BJ (cell line): ENCODE results near the gene EGLN3. TPM values are rescaled to one million over a fixed set of nuclear protein-coding genes. Genes with fewer than 3 reads are reported as not detected.

Experiments
- CTCF ChIA-PET: fragments of 350-600 bp; formaldehyde crosslinking; extraction: SDS; loops from one replicate; lab custom pipeline; 2021; ENCODE audit warnings: antibody characterized with exemption, inconsistent platforms; lab: Yijun Ruan, JAX
- POLR2A ChIA-PET: fragments of 300-600 bp; sonication (Branson Sonifier 250); formaldehyde crosslinking; extraction: SDS; loops from one replicate; lab custom pipeline; 2021; ENCODE audit warnings: antibody characterized with exemption; lab: Charles Lee
- DNase-seq: peaks from one replicate; pipeline ENCODE4 v3.0.0-alpha.2; 2011; ENCODE audit warnings: low read depth
- H3K27me3 ChIP-seq: 2 replicates; pipeline ENCODE4 v1.6.0; 2011; ENCODE audit warnings: low read length; ENCODE audit not compliant: control insufficient read depth, insufficient read depth
- H3K36me3 ChIP-seq: 2 replicates; pipeline ENCODE4 v1.5.1; 2011; ENCODE audit warnings: low read length; ENCODE audit not compliant: control insufficient read depth, insufficient read depth
- H3K4me3 ChIP-seq: 2 replicates; pipeline ENCODE4 v1.5.1; 2011; ENCODE audit warnings: low read depth, mild to moderate bottlenecking, control low read depth, low read length
- polyA plus RNA-seq: library from polyadenylated mRNA; depleted of rRNA; stranded (reverse); fragments of >200 nt; gene quantifications from 2 replicates; pipeline ENCODE4 v1.2.3, GENCODE V29; 2011
- TF ChIP-seq, protein P1 (sequence below): IDR thresholded peaks from 2 replicates; pipeline ENCODE4 v1.5.1; 2011; ENCODE audit warnings: low read depth, mild to moderate bottlenecking, control low read depth, inconsistent platforms, low read length, moderate library complexity; ENCODE audit not compliant: insufficient read depth

EGLN3 gene
- polyA plus RNA-seq, 1 experiment, result 0.15 TPM

DNA sequence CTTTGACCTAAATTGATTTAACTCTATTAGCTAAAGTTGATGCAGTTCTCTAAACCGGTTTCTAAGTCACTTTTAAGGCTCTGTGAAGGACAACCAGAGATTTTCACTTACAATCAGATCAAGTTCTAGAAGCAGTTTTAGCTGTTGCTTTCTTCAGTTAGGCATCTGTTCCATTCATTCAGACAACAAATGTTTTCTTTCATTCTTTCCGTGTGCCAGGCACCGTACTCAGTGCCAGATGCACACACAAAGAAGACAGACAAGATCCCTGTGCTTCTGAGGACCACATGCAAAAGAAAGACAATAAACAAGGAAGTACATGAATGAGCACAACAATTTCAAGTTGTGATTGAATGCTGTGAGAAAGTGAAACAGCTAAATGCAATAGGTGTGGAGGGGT is 11.1 kb upstream of the EGLN3 start:
- Histone ChIP-seq H3K36me3 (no peaks in the 10 kb centered on the region), H3K27me3 (no peaks in the 10 kb centered on the region; the same call in 1 of the 2 replicates), H3K4me3 (no peak overlapping the region)
- POLR2A ChIA-PET, result no interaction called here
- CTCF ChIA-PET, result no interaction called here
- TF ChIP-seq, protein P1, sequence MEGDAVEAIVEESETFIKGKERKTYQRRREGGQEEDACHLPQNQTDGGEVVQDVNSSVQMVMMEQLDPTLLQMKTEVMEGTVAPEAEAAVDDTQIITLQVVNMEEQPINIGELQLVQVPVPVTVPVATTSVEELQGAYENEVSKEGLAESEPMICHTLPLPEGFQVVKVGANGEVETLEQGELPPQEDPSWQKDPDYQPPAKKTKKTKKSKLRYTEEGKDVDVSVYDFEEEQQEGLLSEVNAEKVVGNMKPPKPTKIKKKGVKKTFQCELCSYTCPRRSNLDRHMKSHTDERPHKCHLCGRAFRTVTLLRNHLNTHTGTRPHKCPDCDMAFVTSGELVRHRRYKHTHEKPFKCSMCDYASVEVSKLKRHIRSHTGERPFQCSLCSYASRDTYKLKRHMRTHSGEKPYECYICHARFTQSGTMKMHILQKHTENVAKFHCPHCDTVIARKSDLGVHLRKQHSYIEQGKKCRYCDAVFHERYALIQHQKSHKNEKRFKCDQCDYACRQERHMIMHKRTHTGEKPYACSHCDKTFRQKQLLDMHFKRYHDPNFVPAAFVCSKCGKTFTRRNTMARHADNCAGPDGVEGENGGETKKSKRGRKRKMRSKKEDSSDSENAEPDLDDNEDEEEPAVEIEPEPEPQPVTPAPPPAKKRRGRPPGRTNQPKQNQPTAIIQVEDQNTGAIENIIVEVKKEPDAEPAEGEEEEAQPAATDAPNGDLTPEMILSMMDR, result no peak
- DNase-seq, result no peak

DNA sequence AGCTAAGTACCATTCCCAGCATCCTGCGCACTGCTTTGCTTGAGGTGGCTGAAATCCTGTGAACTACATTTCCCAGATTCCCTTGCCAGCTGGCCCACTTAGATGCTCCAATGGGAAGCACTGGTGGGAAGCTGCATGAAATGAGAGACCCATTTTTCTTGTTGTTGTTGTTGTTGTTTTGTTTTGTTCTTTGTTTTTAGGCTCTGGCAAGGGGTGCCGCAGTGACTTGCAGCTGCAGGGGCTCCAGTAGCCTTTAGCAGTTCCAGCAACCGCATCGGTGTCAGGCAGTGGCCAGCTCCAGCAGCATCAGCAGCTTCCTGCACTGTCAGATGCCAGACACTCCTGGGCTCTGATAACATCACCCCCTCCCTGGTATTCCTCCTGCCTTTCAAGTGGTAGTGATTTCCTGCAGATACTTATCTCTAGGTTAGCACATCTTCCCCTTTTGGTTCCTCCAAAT is 8.8 kb upstream of the EGLN3 start:
- POLR2A ChIA-PET, result no interaction called here

DNA sequence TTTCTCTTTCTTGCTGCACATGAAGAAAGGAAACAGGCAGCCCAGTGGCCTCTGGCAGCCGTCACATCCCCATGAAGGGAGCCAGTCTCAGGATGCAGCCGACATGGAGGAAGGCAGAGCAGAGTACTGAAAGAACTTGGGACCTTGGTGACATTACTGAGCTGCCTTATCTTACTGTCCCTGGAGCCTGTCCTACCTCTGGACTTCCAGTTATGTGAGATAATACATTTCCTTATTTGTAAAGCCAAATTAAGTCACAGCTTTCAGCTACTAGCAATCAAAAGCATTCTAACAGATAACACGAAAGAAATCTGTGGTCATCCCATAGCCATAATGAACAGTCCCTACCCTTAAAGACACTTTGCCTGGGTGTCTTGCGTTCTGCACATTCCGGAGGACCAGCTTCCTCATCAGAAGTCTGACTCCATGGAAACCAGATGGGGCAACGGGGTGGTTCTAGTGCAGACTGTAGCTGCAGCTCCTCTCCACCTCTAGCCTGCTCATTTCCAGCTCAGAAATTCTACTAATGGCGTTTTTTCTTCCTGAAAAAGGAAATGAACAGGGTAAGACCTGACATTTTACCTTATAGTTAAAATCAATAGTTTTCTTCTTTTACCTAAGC is 7.8 kb upstream of the EGLN3 start:
- H3K4me3 ChIP-seq, result no peak overlapping the region
- H3K36me3 ChIP-seq, result no peaks in the 10 kb centered on the region
- TF ChIP-seq, protein P1, result no peak
- ChIA-PET CTCF (interaction anchor here (0.6 kb wide), 1 partner anchor 1211 kb away, joined by 3 read pairs; no protein-coding TSS in a partner anchor), POLR2A (no interaction called here)
- DNase-seq, result no peak
- no peaks in the 10 kb centered on the region for H3K27me3 ChIP-seq

More for the DNA sequence above, 8.8 kb upstream of the EGLN3 start:
- CTCF ChIA-PET, result no interaction called here
- no peak for DNase-seq
- Histone ChIP-seq H3K27me3 (no peaks in the 10 kb centered on the region), H3K36me3 (no peaks in the 10 kb centered on the region), H3K4me3 (no peak overlapping the region)
- TF ChIP-seq, protein P1, result no peak

DNA sequence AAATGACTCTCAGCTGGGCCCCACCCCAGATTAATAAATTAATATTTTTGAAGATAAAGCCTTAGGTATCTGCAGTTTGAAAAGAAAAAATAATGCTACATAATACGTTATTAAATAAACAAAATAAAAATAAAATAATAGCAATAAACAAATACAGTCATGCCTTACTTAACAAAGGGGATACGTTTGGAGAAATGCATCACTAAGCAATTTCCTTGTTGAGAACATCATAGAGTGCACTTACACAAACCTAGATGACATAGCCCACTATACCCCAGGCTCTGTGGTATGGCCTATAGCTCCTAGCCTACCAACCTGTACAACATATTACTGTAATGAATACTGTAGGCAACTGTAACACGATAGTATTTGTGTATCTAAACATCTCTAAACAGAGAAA is 7.1 kb upstream of the EGLN3 start:
- TF ChIP-seq, protein P1, result no peak
- Histone ChIP-seq H3K4me3 (no peak overlapping the region), H3K27me3 (no peaks in the 10 kb centered on the region), H3K36me3 (no peaks in the 10 kb centered on the region)
- DNase-seq, result no peak
- ChIA-PET CTCF (interaction anchor here (0.6 kb wide), 1 partner anchor 1210 kb away, joined by 3 read pairs; no protein-coding TSS in a partner anchor), POLR2A (no interaction called here)

DNA sequence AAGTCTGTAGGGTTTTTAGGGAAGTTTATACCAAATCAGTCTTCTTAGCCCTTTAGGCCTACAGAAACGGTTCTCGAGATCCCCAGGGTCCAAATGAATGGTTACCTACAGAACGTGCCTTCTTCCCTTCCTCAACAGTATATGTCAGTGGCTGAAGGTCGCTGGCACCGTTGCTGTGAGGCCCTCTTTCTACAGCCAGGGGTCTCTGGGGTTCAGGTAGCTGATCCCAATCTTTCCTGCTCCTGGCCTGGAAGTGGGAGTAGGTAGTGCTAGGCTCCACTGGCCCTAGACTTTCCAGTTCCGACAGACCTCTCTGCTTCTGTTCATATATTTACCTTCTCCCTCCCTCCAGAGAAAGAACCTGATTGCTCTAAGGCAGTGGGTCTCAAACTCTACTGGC is 6.4 kb upstream of the EGLN3 start:
- no peak for DNase-seq
- ChIA-PET POLR2A (no interaction called here), CTCF (no interaction called here)
- Histone ChIP-seq H3K36me3 (no peaks in the 10 kb centered on the region), H3K27me3 (peaks cover 2% of the 10 kb centered on the region; the same call in 1 of the 2 replicates), H3K4me3 (no peak overlapping the region)
- TF ChIP-seq, protein P1, result no peak
